Measurements from ENCODE around the gene SKA3. TPM values are rescaled to one million over a fixed set of nuclear protein-coding genes. Genes with fewer than 3 reads are reported as not detected.

The SKA3 gene
- total RNA-seq, 2 experiments from 2014 or later = 33.2 to 34.7 TPM

GRCh38 chr13:21124852-21125251, 51.5 kb downstream of the SKA3 start:
- no peak for DNase-seq
- Mint-ChIP-seq H3K4me1 (no peaks in the 10 kb centered on the region), H3K4me3 (no peak overlapping the region), H3K27ac (no peak overlapping the region), H3K36me3 (ENCODE audit: low read depth) (no peaks in the 10 kb centered on the region), H3K27me3 (peaks cover 4% of the 10 kb centered on the region), H3K9me3 (no peaks in the 10 kb centered on the region)
- ChIA-PET CTCF (no interaction called here), POLR2A (no interaction called here)

- H3K36me3 Mint-ChIP-seq (ENCODE audit: low read depth) = no peaks in the 10 kb centered on the region
- ChIA-PET CTCF (no interaction called here), POLR2A (no interaction called here)
- no peak for DNase-seq
- H3K27me3 Mint-ChIP-seq = peaks cover 2% of the 10 kb centered on the region
- no peak overlapping the region for H3K4me3 Mint-ChIP-seq
- no peaks in the 10 kb centered on the region for H3K9me3 Mint-ChIP-seq
- H3K4me1 Mint-ChIP-seq = no peaks in the 10 kb centered on the region
- H3K27ac Mint-ChIP-seq = no peak overlapping the region
Measured at GRCh38 chr13:21123956-21124355, 52.4 kb downstream of the SKA3 start.

GRCh38 chr13:21121616-21122015, 54.7 kb downstream of the SKA3 start:
- CTCF ChIA-PET = no interaction called here
- Mint-ChIP-seq H3K36me3 (ENCODE audit: low read depth) (no peaks in the 10 kb centered on the region), H3K9me3 (no peaks in the 10 kb centered on the region), H3K4me3 (no peak overlapping the region), H3K27me3 (no peaks in the 10 kb centered on the region), H3K27ac (no peak overlapping the region), H3K4me1 (no peaks in the 10 kb centered on the region)
- no peak for DNase-seq
- POLR2A ChIA-PET = no interaction called here

GRCh38 chr13:21120191-21120590, 56.2 kb downstream of the SKA3 start:
- H3K27ac Mint-ChIP-seq = no peak overlapping the region
- POLR2A ChIA-PET = no interaction called here
- H3K4me1 Mint-ChIP-seq = no peaks in the 10 kb centered on the region

GRCh38 chr13:21119526-21119925, 56.8 kb downstream of the SKA3 start:
- Mint-ChIP-seq H3K27ac (no peak overlapping the region), H3K4me3 (no peak overlapping the region), H3K27me3 (no peaks in the 10 kb centered on the region), H3K9me3 (no peaks in the 10 kb centered on the region), H3K36me3 (ENCODE audit: low read depth) (no peaks in the 10 kb centered on the region), H3K4me1 (no peaks in the 10 kb centered on the region)
- CTCF ChIA-PET = no interaction called here
- POLR2A ChIA-PET = no interaction called here
- no peak for DNase-seq

More at GRCh38 chr13:21120191-21120590, 56.2 kb downstream of the SKA3 start:
- Mint-ChIP-seq H3K36me3 (ENCODE audit: low read depth) (no peaks in the 10 kb centered on the region), H3K27me3 (no peaks in the 10 kb centered on the region), H3K9me3 (no peaks in the 10 kb centered on the region), H3K4me3 (no peak overlapping the region)
- DNase-seq = no peak
- CTCF ChIA-PET = no interaction called here

GRCh38 chr13:21118180-21118579, 58.2 kb downstream of the SKA3 start:
- Mint-ChIP-seq H3K36me3 (ENCODE audit: low read depth) (no peaks in the 10 kb centered on the region), H3K9me3 (no peaks in the 10 kb centered on the region), H3K27me3 (no peaks in the 10 kb centered on the region), H3K4me1 (no peaks in the 10 kb centered on the region), H3K27ac (no peak overlapping the region), H3K4me3 (no peak overlapping the region)
- POLR2A ChIA-PET = no interaction called here
- DNase-seq = no peak
- CTCF ChIA-PET = no interaction called here

- no peak for DNase-seq
- Mint-ChIP-seq H3K27ac (no peak overlapping the region), H3K36me3 (ENCODE audit: low read depth) (no peaks in the 10 kb centered on the region), H3K4me3 (no peak overlapping the region), H3K4me1 (no peaks in the 10 kb centered on the region), H3K27me3 (no peaks in the 10 kb centered on the region), H3K9me3 (no peaks in the 10 kb centered on the region)
- CTCF ChIA-PET = no interaction called here
- POLR2A ChIA-PET = no interaction called here
Measured at GRCh38 chr13:21117104-21117809, 59.1 kb downstream of the SKA3 start.

GRCh38 chr13:21116141-21116540, 60.2 kb downstream of the SKA3 start:
- no peaks in the 10 kb centered on the region for H3K4me1 Mint-ChIP-seq
- no peaks in the 10 kb centered on the region for H3K9me3 Mint-ChIP-seq
- no peak overlapping the region for H3K4me3 Mint-ChIP-seq
- POLR2A ChIA-PET = no interaction called here
- DNase-seq = no peak
- no peaks in the 10 kb centered on the region for H3K27me3 Mint-ChIP-seq
- no peak overlapping the region for H3K27ac Mint-ChIP-seq
- CTCF ChIA-PET = interaction anchor here (0.6 kb wide), 1 partner anchor 172 kb away, joined by 3 read pairs; no protein-coding TSS in a partner anchor
- no peaks in the 10 kb centered on the region for H3K36me3 Mint-ChIP-seq (ENCODE audit: low read depth)

- DNase-seq = no peak
- Mint-ChIP-seq H3K4me3 (no peak overlapping the region), H3K4me1 (peaks cover 2% of the 10 kb centered on the region), H3K27ac (no peak overlapping the region), H3K27me3 (no peaks in the 10 kb centered on the region), H3K36me3 (ENCODE audit: low read depth) (no peaks in the 10 kb centered on the region), H3K9me3 (no peaks in the 10 kb centered on the region)
- CTCF ChIA-PET = no interaction called here
- POLR2A ChIA-PET = interaction anchor here (0.6 kb wide), 1 partner anchor 163 kb away, joined by 3 read pairs; no protein-coding TSS in a partner anchor
Measured at GRCh38 chr13:21115231-21115630, 61.1 kb downstream of the SKA3 start.

- Mint-ChIP-seq H3K9me3 (no peaks in the 10 kb centered on the region), H3K4me1 (peaks cover 2% of the 10 kb centered on the region), H3K27ac (no peak overlapping the region), H3K4me3 (no peak overlapping the region), H3K27me3 (no peaks in the 10 kb centered on the region), H3K36me3 (ENCODE audit: low read depth) (no peaks in the 10 kb centered on the region)
- DNase-seq = no peak
- ChIA-PET POLR2A (interaction anchor here (0.6 kb wide), 1 partner anchor 36 kb away, joined by 3 read pairs; no protein-coding TSS in a partner anchor), CTCF (no interaction called here)
Measured at GRCh38 chr13:21111546-21111945, 64.8 kb downstream of the SKA3 start.

GRCh38 chr13:21109168-21109567, 67.2 kb downstream of the SKA3 start:
- CTCF ChIA-PET = interaction anchor here (1.0 kb wide), 1 partner anchor 68 kb away, joined by 3 read pairs; no protein-coding TSS in a partner anchor
- H3K4me3 Mint-ChIP-seq = no peak overlapping the region
- POLR2A ChIA-PET = no interaction called here
- peaks cover 2% of the 10 kb centered on the region for H3K4me1 Mint-ChIP-seq
- H3K27ac Mint-ChIP-seq = no peak overlapping the region
- no peak for DNase-seq
- H3K36me3 Mint-ChIP-seq (ENCODE audit: low read depth) = no peaks in the 10 kb centered on the region
- no peaks in the 10 kb centered on the region for H3K27me3 Mint-ChIP-seq
- H3K9me3 Mint-ChIP-seq = no peaks in the 10 kb centered on the region

GRCh38 chr13:21106089-21106488, 70.3 kb downstream of the SKA3 start:
- H3K4me3 Mint-ChIP-seq = no peak overlapping the region
- ChIA-PET POLR2A (no interaction called here), CTCF (interaction anchor here (0.6 kb wide), 1 partner anchor 216 kb away, joined by 3 read pairs; no protein-coding TSS in a partner anchor)
- no peak for DNase-seq
- peaks cover 2% of the 10 kb centered on the region for H3K4me1 Mint-ChIP-seq
- no peaks in the 10 kb centered on the region for H3K36me3 Mint-ChIP-seq (ENCODE audit: low read depth)
- no peaks in the 10 kb centered on the region for H3K9me3 Mint-ChIP-seq
- no peaks in the 10 kb centered on the region for H3K27me3 Mint-ChIP-seq
- no peak overlapping the region for H3K27ac Mint-ChIP-seq

- H3K4me3 Mint-ChIP-seq = no peak overlapping the region
- H3K27ac Mint-ChIP-seq = no peak overlapping the region
Measured at GRCh38 chr13:21104199-21105019, 71.9 kb downstream of the SKA3 start.

More at GRCh38 chr13:21104199-21105019, 71.9 kb downstream of the SKA3 start:
- no peak for DNase-seq
- Mint-ChIP-seq H3K4me1 (no peaks in the 10 kb centered on the region), H3K36me3 (ENCODE audit: low read depth) (no peaks in the 10 kb centered on the region), H3K9me3 (no peaks in the 10 kb centered on the region), H3K27me3 (no peaks in the 10 kb centered on the region)
- ChIA-PET POLR2A (no interaction called here), CTCF (no interaction called here)
